C1 segment of cervical spinal cord (tissue), 14 donors: ENCODE data around the gene MAGEB1.

Experiments
- DNase-seq, 14 donors: peaks; one replicate each; lab custom pipeline; 2025; lab: John Stamatoyannopoulos, UW

MAGEB1 gene, protein sequence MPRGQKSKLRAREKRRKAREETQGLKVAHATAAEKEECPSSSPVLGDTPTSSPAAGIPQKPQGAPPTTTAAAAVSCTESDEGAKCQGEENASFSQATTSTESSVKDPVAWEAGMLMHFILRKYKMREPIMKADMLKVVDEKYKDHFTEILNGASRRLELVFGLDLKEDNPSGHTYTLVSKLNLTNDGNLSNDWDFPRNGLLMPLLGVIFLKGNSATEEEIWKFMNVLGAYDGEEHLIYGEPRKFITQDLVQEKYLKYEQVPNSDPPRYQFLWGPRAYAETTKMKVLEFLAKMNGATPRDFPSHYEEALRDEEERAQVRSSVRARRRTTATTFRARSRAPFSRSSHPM

GRCh38 chrX:30246769-30247489 is at the start of gene MAGEB1:
MAGEB1 (plus strand) TSS chrX:30247146; CDS start chrX:30250494, 3,348 bp downstream.
- DNase-seq = no peak

DNA sequence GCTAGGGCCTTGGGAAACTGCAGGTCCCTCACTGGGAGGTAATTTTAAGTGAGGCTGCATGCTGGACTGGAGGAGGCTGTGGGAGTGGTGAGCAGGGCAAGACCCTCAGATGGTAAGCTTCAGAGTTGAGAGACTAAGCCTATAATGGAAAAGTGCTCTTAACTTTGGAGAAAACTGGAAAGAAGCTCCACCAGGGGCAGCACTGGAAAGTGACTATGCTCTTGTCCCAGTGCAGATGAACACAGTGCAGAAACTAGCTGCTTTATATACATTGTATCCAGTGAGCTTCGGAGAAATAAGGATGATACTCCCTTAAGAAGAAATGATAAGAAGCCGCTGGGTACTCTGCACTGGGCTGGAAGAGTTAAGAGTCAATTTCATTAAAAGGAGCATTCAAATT is 34.8 kb upstream of the MAGEB1 start:
- DNase-seq = no peak

DNA sequence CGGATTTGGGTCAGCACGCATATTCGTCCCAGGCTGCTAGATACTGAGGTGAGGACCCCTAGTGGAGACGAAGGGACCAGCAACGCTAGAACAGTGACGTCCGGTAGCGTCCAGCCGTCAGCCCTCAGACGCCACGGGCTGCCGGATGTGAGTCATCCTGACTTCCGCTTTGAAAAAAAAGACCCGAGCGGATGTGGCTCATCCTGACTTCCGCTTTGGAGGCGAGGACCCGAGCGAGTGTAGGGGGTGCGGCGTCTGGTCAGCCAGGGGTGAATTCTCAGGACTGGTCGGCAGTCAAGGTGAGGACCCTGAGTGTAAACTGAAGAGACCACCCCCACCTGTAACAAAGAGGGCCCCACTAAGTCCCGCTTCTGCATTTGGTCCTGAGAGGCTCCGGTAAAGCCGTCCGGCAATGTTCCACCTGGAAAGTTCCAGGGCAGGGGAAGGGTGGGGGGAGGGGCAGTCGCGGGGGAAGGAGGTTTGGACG is 31.5 kb upstream of the MAGEB1 start, which contains the start of gene MAGEB2:
TSS of gene MAGEB2 (plus strand) at position 207 of the 487 bp plus-strand sequence. CDS start 3,018 bp downstream, outside the sequence.
- DNase-seq = no peak

- no peak for DNase-seq
Observed at GRCh38 chrX:30217465-30217864, 29.5 kb upstream of the MAGEB1 start.

DNA sequence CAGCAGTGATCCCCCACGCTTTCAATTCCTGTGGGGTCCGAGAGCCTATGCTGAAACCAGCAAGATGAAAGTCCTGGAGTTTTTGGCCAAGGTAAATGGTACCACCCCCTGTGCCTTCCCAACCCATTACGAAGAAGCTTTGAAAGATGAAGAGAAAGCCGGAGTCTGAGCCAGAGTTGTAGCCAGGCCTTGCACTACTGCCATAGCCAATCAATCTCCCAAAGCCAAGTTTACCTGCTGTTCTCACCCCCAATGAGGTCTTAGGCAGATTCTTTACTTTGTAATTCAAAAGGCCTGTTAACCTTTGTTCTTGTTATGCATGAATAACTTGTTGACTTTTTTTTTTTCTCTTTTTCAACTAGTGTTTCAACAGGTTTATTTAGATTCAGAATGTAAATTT is 27.6 kb upstream of the MAGEB1 start:
- DNase-seq = no peak

DNA sequence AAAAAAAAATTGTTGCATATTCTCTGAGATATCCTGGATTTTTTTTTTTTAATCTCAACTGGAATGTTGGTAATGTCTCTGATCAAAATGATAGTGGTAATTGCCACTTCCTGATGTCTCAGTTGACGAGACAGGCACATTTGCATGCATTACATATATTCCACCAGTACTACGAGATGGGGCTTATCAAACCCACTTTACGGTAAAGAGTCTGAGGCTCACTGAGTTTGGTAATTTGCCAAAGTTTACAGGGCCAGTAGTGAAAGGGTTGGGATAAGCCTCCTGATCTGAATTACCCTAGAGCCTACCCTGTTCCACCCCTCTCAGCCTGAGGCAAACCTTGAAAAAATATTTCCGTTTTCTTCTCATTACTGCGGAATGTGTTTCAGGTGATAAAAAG is 26.3 kb upstream of the MAGEB1 start:
- DNase-seq = no peak

DNA sequence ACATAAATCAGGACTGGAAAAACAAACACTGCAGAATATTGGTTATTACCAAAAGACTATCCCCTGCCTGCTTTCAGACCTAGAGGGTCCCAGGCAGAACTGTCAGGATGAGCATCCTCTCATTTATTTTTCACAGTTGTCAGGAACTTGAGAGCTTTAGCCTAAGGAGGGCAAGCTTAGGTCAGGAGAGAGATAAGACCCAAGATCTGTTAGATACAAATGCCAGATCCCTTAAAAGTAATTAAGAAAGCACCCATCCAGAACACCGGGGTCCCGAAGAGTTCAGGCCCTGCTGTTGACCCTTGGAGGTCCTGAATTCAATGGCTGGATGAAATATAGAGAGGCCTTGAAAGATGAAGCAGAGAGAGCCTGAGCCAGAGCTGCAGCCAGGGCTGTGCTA is 22.4 kb upstream of the MAGEB1 start:
- DNase-seq = no peak

DNA sequence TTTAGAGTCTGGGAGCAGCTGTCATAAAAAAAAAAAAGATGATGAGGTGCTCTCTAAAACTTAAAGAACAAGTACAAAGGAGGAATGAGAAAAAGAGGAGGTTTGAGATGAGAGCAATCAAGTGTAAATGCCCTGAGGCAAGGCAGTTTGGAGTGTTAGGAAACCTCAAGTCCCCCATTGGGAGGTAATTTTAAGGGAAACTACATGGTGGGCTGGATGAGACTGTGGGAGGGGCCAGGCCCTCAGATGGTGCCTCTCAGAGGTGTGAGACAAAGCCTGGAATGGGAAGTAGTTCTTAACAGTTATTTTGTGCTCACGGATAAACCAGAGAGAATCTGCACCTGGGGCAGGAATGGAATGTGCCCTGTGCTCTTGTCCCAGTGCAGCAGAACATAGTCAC is 18.4 kb upstream of the MAGEB1 start:
- DNase-seq = no peak

- no peak for DNase-seq
Observed at GRCh38 chrX:30230395-30230794, 16.6 kb upstream of the MAGEB1 start, which contains the start of gene MAGEB3. MAGEB3 (plus strand) TSS chrX:30230657; CDS start chrX:30235925, 5,268 bp downstream.

DNA sequence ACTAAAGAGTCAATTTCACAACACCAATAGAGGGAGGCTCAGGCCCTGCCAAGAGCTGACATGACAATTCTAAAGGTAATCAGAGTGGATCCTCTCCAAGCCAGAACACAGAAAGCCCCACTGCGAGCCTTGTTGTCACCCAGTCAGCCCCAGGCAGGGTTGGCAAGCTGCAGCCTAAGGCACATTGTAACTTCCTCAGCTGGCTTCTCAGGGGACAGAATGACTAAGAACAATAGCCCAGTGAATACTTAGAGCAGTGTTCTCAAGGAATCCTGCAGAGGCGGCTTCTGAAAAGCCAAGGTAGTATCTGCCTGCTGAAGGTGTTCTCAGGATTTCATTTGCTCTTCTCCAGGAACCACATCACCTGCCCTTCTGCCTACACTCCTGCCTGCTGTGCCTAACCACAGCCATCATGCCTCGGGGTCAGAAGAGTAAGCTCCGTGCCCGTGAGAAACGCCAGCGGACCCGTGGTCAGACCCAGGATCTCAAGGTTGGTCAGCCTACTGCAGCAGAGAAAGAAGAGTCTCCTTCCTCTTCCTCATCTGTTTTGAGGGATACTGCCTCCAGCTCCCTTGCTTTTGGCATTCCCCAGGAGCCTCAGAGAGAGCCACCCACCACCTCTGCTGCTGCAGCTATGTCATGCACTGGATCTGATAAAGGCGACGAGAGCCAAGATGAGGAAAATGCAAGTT is 5.1 kb upstream of the MAGEB1 start, which contains the start of gene MAGEB4:
TSS of gene MAGEB4 (plus strand) at position 277 of the 692 bp plus-strand sequence. CDS start at position 413, 136 bp downstream.
- no peak for DNase-seq

- DNase-seq = no peak
Observed at GRCh38 chrX:30248854-30249253, 1.9 kb downstream of the MAGEB1 start.

- no peak for DNase-seq
Observed at GRCh38 chrX:30253257-30253656, 6.3 kb downstream of the MAGEB1 start.

DNA sequence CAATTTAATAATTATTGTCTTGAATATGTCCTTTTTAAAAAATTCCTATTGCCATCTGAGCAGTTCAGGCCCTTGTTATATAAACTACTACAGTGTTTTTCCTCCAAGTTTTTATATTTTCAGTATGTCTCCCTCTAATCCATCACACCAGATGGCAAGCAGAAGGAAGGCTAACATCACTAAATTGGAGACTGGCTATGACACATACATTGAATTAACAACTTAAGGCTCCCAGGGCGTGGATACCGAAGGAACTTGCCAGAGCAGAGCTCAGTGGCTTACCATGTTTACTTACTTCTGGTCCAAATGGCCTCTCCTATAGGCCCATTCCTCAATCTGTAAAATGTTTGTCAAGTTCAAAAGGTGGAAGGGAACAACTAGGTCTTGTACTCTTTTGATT is 13.0 kb downstream of the MAGEB1 start:
- DNase-seq = no peak

- no peak for DNase-seq
Observed at GRCh38 chrX:30261012-30261411, 14.1 kb downstream of the MAGEB1 start.

DNA sequence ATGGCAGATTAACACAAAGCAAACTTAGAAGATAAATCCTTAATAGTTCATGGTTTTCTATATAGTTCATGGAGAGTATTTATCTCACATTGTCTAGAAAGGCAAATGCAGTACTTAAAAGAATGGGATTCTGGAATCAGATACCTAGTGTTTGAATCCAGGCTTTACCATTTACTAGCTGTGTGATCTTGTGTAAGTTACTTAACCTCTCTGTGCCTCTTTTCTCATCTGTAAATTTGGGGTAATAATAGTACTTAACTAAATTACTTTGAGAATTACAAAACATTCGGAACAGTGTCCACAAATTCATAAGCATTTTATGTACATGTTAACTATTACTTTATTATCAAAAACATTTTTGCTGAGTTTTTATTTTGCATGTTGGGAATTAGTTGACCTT is 15.8 kb downstream of the MAGEB1 start:
- DNase-seq = no peak

DNA sequence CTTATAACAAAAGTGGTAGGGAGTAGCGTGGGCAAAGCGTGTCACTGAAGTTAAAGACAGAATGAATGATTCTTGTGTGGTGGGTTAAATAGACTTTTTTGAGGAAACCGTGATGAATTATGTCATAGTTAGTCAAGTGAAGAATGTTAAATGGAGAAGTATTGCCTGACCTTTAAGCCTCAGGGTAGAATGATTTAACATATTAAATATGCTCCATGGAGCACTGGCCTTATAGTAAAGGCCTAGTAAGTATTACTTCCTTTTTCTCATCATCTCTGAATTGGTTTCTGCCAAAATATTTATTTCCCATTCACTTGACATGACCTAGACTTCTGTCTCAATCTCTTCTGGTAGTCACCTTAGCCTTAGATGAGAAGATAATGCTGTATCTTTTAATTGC is 23.7 kb downstream of the MAGEB1 start:
- no peak for DNase-seq

DNA sequence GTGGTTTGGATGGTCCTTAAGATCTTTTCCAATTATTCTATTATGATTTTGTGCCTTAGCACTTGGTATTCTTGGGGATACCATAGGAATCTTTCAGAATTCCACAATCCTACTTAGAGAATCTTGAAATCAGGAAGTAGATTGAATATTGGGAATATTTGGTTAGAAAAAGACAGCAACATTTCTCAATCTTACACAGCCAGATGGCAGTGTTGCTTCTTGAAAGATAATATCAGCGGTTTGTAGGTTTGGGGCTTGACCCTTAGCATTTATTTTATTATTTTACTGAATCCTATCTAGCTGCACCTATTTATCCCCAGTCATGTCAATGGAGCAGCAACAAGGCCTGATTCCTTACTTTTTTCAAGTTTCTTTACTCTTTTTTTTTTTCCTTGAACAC is 28.6 kb downstream of the MAGEB1 start:
- DNase-seq = no peak

DNA sequence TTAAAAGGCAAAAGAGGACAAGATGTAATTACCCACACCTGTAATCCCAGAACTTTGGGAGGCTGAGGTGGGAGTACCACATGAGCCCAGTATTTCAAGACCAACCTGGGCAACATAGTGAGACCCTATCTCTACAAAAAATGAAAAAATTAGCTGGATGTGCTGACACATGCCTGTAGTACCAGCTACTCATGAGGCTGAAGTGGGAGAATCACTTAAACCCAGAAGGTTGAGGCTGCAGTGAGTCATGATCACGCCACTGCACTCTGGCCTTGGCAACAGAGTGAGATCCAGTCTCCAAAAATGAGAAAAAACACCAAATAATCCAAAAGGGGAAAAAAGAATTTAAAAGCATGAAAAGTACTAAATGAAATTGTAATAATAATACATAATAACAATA is 31.4 kb downstream of the MAGEB1 start:
- no peak for DNase-seq

GRCh38 chrX:30280428-30280827 is 33.5 kb downstream of the MAGEB1 start:
- no peak for DNase-seq

DNA sequence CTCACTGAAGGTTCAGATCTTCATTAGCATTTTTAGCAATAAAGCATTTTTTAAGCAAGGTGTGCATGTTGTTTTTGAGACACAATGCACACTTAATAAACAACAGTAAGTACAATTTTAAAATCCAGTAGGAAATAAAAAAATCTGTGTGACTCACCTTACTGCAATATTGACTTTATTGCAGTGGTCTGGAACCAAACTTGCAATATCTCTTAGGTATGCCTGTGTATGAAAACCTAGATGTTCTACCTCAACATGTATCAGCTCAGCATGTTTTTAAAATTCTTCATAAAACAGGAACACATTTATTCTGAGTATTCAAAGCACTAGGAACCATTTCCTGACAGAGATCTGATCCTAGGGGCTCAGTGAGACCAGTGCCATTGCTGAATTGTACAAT is 35.6 kb downstream of the MAGEB1 start:
- no peak for DNase-seq

- no peak for DNase-seq
Observed at GRCh38 chrX:30283456-30284200, 36.7 kb downstream of the MAGEB1 start.
